Endodermal cell (in vitro differentiated cells): ENCODE data around the gene GHRH. TPM values are rescaled to one million over a fixed set of nuclear protein-coding genes. Genes with fewer than 3 reads are reported as not detected.

Experiments
- DNase-seq: peaks from one replicate; pipeline ENCODE4 v3.0.0-alpha.2; 2017
- H3K27ac ChIP-seq: 2 replicates; pipeline ENCODE4 v1.5.1; 2013; ENCODE audit warnings: mild to moderate bottlenecking, low read depth, low read length, moderate library complexity
- H3K27me3 ChIP-seq: 2 replicates; pipeline ENCODE4 v1.6.1; 2013; ENCODE audit warnings: mild to moderate bottlenecking, low read length, moderate library complexity; ENCODE audit not compliant: insufficient read depth, control insufficient read depth, poor library complexity, severe bottlenecking
- H3K36me3 ChIP-seq: 2 replicates; pipeline ENCODE4 v1.7.0; 2013; ENCODE audit warnings: mild to moderate bottlenecking, low read length, moderate library complexity; ENCODE audit not compliant: control insufficient read depth, insufficient read depth
- H3K4me1 ChIP-seq: one replicate; pipeline ENCODE4 v1.7.0; 2013; ENCODE audit warnings: low read length; ENCODE audit not compliant: control insufficient read depth, insufficient read depth
- H3K4me3 ChIP-seq: 2 replicates; pipeline ENCODE4 v1.5.1; 2013; ENCODE audit warnings: mild to moderate bottlenecking, low read length, moderate library complexity
- H3K9ac ChIP-seq: 2 replicates; pipeline ENCODE4 v1.6.1; 2013; ENCODE audit warnings: mild to moderate bottlenecking, low read length, moderate library complexity; ENCODE audit not compliant: poor library complexity, severe bottlenecking; ENCODE audit errors: extremely low read depth
- H3K9me3 ChIP-seq: 2 replicates; pipeline ENCODE4 v1.6.1; 2013; ENCODE audit warnings: mild to moderate bottlenecking, low read length, moderate library complexity; ENCODE audit not compliant: control insufficient read depth
- H3K27ac Mint-ChIP-seq: 2 replicates; pipeline ENCODE4 v1.8.0; 2020; ENCODE audit warnings: mixed read lengths
- H3K27me3 Mint-ChIP-seq: 2 replicates; pipeline ENCODE4 v1.8.0; 2021; ENCODE audit warnings: mild to moderate bottlenecking, mixed read lengths; ENCODE audit not compliant: insufficient read depth
- H3K36me3 Mint-ChIP-seq: 2 replicates; pipeline ENCODE4 v1.8.0; 2020; ENCODE audit warnings: low read depth, mixed read lengths
- H3K4me1 Mint-ChIP-seq: 2 replicates; pipeline ENCODE4 v1.8.0; 2020; ENCODE audit warnings: mixed read lengths
- H3K4me3 Mint-ChIP-seq: 2 replicates; pipeline ENCODE4 v1.8.0; 2020; ENCODE audit warnings: mild to moderate bottlenecking, moderate library complexity, mixed read lengths
- H3K9me3 Mint-ChIP-seq: 2 replicates; pipeline ENCODE4 v1.8.0; 2020; ENCODE audit warnings: mild to moderate bottlenecking, mixed read lengths
- WGBS, 2 experiments: methylation state at CpG; one replicate each; pipeline versions ENCODE4 v1.1.5 to v1.1.7; 2013; ENCODE audit warnings: missing lambda C conversion rate in 2 of 2, mixed read lengths in 1 of 2; ENCODE audit not compliant: insufficient coverage in 1 of 2, insufficient read length in 1 of 2; 5-methylcytosine and 5-hydroxymethylcytosine counted together
- total RNA-seq, 2 donors: library from RNA; stranded (reverse); fragmentation: NEBNext Ultra II Directional in 1 of 2; extraction: Animal tissue kit (Norgen Biotek cat#: 25700) in 1 of 2; gene quantifications; 2 replicates in 1 of 2; 3 replicates in 1 of 2; pipeline ENCODE4 v1.2.1, GENCODE V29; 2021
- TF ChIP-seq, protein P1 (sequence below): fragments of 200-600 bp; sonication (generic); conservative IDR thresholded peaks from 2 replicates; pipeline ENCODE4 v1.5.0; 2021; ENCODE audit warnings: antibody characterized with exemption, mild to moderate bottlenecking

Gene GHRH
- total RNA-seq, 2 donors from 2014 or later, result not detected

GRCh38 chr20:37240337-37241067 lies 21.1 kb downstream of the GHRH start:
- 92 to 94% methylated on average over 2 to 3 of the region's 3 CpGs for WGBS, 2 experiments
- H3K27me3 ChIP-seq, result no peaks in the 10 kb centered on the region
- TF ChIP-seq, protein P1, sequence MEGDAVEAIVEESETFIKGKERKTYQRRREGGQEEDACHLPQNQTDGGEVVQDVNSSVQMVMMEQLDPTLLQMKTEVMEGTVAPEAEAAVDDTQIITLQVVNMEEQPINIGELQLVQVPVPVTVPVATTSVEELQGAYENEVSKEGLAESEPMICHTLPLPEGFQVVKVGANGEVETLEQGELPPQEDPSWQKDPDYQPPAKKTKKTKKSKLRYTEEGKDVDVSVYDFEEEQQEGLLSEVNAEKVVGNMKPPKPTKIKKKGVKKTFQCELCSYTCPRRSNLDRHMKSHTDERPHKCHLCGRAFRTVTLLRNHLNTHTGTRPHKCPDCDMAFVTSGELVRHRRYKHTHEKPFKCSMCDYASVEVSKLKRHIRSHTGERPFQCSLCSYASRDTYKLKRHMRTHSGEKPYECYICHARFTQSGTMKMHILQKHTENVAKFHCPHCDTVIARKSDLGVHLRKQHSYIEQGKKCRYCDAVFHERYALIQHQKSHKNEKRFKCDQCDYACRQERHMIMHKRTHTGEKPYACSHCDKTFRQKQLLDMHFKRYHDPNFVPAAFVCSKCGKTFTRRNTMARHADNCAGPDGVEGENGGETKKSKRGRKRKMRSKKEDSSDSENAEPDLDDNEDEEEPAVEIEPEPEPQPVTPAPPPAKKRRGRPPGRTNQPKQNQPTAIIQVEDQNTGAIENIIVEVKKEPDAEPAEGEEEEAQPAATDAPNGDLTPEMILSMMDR, result no peak
- DNase-seq, result no peak
- H3K4me1 ChIP-seq, result peaks cover 3% of the 10 kb centered on the region
- Mint-ChIP-seq H3K27ac (no peak overlapping the region), H3K36me3 (peaks cover 81% of the 10 kb centered on the region), H3K4me1 (peaks cover 9% of the 10 kb centered on the region), H3K4me3 (no peak overlapping the region), H3K9me3 (no peaks in the 10 kb centered on the region), H3K27me3 (no peaks in the 10 kb centered on the region)
- H3K27ac ChIP-seq, result peak overlapping the region; percentile 50
- peaks cover 89% of the 10 kb centered on the region for H3K36me3 ChIP-seq
- no peak overlapping the region for H3K4me3 ChIP-seq
- no peak overlapping the region for H3K9ac ChIP-seq
- no peaks in the 10 kb centered on the region for H3K9me3 ChIP-seq

DNA sequence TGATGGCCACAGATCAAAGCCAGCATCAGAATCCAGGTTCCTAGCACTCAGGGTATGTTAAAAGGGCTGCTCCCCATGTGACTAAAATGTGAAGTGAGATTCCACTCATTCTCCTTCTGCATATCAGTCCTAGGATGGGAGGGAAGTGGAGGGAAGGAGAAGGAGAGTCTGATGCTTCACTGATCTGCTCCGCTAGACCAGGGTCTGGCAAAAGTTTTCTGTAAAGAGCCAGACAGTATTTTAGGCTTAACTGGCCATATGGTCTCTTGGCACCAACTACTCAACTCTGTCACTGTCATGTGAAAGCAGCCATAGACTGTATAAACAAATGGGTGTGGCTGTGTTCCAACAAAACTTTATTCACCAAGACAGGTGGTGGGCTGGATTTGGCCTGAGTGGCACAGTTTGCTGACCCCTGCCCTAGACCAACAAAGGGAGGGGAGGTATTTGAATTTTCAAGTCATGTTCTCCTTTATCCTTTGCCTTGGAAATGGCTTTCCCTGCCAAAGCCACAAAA lies 22.6 kb downstream of the GHRH start:
- Histone ChIP-seq H3K27ac (peak overlapping the region; percentile 54), H3K9me3 (no peaks in the 10 kb centered on the region), H3K4me1 (no peaks in the 10 kb centered on the region), H3K27me3 (no peaks in the 10 kb centered on the region), H3K9ac (no peak overlapping the region), H3K36me3 (peaks cover 93% of the 10 kb centered on the region), H3K4me3 (no peak overlapping the region)
- Mint-ChIP-seq H3K4me3 (no peak overlapping the region), H3K36me3 (peaks cover 90% of the 10 kb centered on the region), H3K4me1 (peaks cover 2% of the 10 kb centered on the region), H3K9me3 (no peaks in the 10 kb centered on the region), H3K27ac (no peak overlapping the region), H3K27me3 (no peaks in the 10 kb centered on the region)
- DNase-seq, result no peak
- TF ChIP-seq, protein P1, result no peak
- WGBS, 2 experiments, result 76 to 100% methylated on average over 1 of the region's 1 CpG

GRCh38 chr20:37238426-37238825 lies 23.2 kb downstream of the GHRH start:
- peaks cover 95% of the 10 kb centered on the region for H3K36me3 ChIP-seq
- Mint-ChIP-seq H3K27me3 (no peaks in the 10 kb centered on the region), H3K27ac (peak overlapping the region; percentile 42), H3K9me3 (no peaks in the 10 kb centered on the region), H3K36me3 (peaks cover 90% of the 10 kb centered on the region), H3K4me1 (peaks cover 1% of the 10 kb centered on the region), H3K4me3 (no peak overlapping the region)
- no peaks in the 10 kb centered on the region for H3K9me3 ChIP-seq
- no peaks in the 10 kb centered on the region for H3K27me3 ChIP-seq
- DNase-seq, result no peak
- 95 to 97% methylated on average over 6 of the region's 6 CpGs for WGBS, 2 experiments
- TF ChIP-seq, protein P1, result no peak
- no peak overlapping the region for H3K9ac ChIP-seq
- no peaks in the 10 kb centered on the region for H3K4me1 ChIP-seq
- H3K27ac ChIP-seq, result no peak overlapping the region
- no peak overlapping the region for H3K4me3 ChIP-seq
